HG03520 (cell line): Measurements from ENCODE around the gene APLP2.
"Not testable (repeated sequence)": the region's sequence is repeated elsewhere in the genome, so short reads cannot be mapped to it uniquely, and the experiment has no call there.

Experiments
- ATAC-seq: cut with Tn5 transposase; IDR thresholded peaks from one replicate; pipeline ENCODE4 v1.9.1; 2021; ENCODE audit warnings: mild to moderate bottlenecking, moderate library complexity; ENCODE audit not compliant: unreplicated experiment

The APLP2 gene

DNA sequence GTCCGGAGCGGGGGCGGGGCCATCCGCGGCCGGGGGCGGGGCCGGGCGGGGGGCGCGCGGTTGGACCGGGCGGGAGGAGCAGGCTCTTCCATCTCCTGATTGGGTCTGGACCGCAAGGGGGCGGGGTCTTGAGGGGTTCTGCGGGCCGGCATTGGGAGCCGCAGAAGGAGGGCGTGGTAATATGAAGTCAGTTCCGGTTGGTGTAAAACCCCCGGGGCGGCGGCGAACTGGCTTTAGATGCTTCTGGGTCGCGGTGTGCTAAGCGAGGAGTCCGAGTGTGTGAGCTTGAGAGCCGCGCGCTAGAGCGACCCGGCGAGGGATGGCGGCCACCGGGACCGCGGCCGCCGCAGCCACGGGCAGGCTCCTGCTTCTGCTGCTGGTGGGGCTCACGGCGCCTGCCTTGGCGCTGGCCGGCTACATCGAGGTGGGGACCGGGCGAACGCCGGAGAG is at the start of gene APLP2:
APLP2 (plus strand) TSS at position 236 of the 450 bp plus-strand sequence; CDS start at position 320, 84 bp downstream.
- peak; percentile 96 for ATAC-seq

GRCh38 chr11:130020323-130020722 is 49.4 kb upstream of the APLP2 start:
- ATAC-seq = no peak

GRCh38 chr11:130021606-130022005 is 48.1 kb upstream of the APLP2 start:
- ATAC-seq = not testable (repeated sequence)

- peak; percentile 37 for ATAC-seq
These were observed 46.9 kb upstream of the APLP2 start for GRCh38 chr11:130022799-130023198.

DNA sequence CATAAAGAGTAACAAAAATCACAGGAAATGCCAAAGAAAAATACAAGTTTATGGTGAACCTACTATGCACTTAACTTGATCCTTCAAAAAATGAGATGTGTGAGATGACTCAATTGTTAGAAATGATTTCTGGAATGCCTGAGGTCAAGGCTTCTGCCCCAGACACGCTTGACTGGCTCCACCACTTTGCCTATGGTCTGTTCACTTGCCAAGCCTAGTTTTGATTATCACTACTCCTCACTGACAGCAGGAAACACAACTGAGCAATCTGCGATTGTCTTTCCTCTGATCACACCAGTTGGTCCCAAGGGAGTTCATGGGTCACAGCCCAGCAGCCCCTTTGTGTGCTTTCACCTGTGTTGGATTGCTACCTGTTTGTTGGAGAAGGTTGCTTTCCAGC is 46.5 kb upstream of the APLP2 start:
- ATAC-seq = peak; percentile 91

GRCh38 chr11:130024361-130024760 is 45.3 kb upstream of the APLP2 start:
- ATAC-seq = no peak

GRCh38 chr11:130025371-130025770 is 44.3 kb upstream of the APLP2 start:
- ATAC-seq = no peak

DNA sequence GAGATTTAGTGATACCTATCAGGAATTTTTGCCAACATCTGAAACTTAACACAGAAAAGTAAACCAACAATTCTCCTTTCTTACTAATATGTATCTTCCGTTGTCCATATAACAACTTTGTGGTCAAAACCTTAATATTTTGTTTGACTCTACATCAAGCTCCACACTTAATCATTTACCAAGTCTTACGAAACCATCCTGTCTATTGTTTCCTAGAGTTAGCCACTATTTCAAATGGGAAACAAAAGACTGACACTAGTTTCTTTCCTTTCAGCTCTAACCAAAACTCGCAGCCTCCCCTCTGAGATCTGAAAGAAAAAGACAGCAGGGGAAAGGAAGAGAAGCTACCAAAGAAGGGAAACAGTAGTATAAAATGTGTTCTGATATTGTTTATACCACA is 40.6 kb upstream of the APLP2 start:
- ATAC-seq = no peak

DNA sequence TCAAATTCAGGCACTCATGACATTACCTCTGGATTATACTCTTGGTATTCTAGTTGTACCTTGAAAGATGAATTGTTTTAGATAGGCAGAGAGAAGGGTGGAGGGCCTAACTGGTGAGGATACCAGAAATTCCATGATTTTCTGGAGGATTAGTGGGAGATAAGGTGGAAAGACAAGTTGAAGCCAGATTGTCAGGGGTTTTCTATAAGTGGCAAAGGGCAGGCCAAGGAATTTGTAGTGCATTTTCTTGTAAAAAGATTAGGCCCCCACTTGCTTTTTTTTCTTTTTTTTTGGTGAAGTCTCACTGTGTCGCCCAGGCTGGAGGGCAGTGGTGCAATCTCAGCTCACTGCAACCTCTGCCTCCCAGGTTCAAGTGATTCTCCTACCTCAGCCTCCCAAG is 38.6 kb upstream of the APLP2 start:
- ATAC-seq = no peak

- no peak for ATAC-seq
These were observed 37.7 kb upstream of the APLP2 start for GRCh38 chr11:130031945-130032344.

DNA sequence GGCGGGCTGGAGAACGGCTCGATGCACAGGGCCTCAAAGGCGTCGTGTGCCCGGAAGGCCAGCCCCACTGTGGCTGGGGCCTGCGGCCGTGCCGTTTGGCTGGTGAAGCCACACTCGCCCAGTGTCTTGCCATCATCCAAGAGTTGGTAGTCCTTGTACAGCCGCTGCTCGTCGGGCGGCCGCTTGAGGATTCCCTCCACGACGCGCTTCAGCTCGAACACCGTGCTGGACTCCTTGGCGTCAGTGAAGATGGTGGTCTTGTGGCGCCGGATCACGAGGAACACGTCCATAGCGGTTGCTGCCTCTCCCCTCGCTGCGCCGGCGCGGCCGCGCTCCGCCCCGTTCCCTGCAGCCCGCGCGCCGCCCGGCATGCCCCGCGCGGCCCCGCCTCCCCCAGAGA is 36.8 kb upstream of the APLP2 start:
- no peak for ATAC-seq

- no peak for ATAC-seq
These were observed 35.5 kb upstream of the APLP2 start for GRCh38 chr11:130034236-130034635.

DNA sequence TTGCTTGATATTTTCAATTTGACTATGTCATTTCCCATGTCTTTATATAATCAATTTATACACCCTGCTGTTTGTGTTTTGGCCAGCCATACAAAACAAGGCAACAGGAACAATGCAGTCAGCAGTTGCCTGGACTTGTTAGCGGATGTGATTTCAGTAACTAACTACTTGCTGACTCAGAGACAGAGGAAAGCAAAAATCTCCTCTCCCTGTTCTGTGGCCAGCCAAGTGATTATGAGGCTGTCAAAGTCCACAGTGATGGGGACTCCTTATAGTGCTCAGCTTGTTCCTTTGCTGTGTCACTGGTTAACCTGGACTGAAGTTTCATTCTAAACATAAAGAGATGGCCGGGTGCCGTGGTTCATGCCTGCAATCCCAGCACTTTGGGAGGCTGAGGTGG is 32.6 kb upstream of the APLP2 start:
- ATAC-seq = no peak

- no peak for ATAC-seq
These were observed 31.7 kb upstream of the APLP2 start for GRCh38 chr11:130037881-130038585.

DNA sequence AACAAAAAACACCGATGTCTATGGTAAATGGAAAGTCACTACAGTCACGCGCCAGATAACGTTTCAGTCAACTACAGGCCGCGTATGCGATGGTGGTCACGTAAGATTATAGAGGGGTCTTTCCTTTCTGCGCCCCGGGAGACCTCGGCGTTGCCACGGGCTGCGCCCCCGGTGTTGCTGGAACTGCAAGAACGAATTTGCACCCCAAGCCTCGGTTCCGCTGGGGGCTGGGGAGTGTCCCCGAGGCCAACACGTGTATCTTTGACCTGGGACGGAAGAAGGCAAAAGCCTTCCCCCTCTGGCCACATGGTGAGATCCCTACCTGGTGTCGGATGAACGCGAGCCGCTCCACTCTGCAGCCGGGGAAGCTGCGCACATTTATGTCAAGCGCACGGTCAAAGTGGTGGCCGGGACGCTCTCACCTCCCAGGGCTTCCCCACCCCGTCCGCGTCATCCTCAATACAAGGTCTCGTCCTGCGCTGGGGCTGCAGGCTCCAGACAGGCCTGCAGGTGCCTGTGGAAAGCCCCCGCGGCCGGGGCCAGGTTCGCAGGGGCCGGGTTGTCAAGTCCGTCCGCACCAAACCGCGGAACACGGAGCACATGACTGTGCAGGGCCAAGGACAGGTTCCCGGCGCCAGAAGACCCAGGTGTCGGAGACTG is 29.3 kb upstream of the APLP2 start:
- ATAC-seq = no peak

DNA sequence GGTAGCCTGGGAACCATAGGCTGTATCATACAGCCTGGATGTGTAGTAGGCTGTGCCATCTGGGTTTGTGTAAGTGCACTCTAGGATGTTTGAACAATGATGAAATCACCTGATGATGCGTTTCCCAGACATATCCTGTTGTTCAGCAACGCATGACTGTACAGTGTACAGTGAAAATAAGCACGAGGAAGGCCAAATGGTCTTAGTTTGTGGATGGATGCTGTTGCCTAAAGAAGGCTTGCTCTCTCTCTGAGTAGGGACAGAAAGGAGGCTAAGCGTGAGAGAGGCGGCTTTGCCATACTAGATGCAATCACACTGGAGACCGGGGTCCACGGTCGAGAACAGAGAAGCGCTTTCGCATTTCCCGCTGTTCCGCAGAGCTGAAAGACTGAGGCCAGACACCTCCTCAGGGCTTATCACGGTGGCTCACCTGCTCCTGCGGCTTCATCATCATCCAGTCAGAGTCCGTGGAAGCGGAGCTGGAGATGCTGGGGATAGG is 27.6 kb upstream of the APLP2 start:
- ATAC-seq = no peak

- ATAC-seq = no peak
These were observed 26.1 kb upstream of the APLP2 start for GRCh38 chr11:130043575-130043974.

- ATAC-seq = no peak
These were observed 22.6 kb upstream of the APLP2 start for GRCh38 chr11:130047141-130047540.

- no peak for ATAC-seq
These were observed 20.3 kb upstream of the APLP2 start for GRCh38 chr11:130049328-130049771.

DNA sequence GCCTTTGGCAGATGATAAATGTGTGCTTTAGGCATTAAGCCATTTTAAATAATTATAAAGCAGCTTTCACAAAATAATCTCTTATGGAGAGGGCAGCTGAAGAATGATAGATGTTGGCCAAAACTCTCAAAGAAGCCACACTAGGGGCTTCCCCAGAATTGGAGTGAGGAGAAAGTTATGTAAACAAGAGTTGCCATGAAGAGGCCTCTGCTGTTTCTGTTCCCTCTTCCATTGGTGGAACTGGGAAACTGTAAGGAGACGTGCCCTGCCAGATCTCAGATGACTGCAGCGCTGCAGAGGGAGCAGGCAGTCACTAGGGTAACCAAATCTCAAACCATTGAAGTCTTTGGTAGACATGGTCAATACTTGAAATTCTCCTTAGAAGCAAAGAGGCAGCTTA is 19.4 kb upstream of the APLP2 start:
- ATAC-seq = no peak

- ATAC-seq = no peak
These were observed 18.6 kb upstream of the APLP2 start for GRCh38 chr11:130051082-130051481.

DNA sequence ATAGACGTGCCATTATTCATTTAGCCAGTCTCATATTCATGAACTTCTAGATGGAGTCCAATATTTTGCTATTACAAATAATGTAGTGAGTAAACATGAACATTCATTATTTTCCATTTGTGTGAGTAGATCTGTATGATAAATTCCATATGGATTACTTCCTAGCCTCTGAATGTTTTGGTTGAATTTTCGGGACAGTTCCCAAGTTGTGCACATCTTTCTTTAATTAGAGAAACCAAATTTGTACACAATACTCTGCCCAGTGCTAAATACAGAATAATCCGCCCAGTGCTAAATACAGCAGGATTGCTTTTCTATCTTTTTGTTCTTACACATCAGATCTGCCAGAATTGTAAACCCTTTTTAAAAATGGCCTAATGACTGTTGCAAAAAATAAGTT is 17.1 kb upstream of the APLP2 start:
- no peak for ATAC-seq
